Measurements from ENCODE around the gene PDIK1L. TPM values are rescaled to one million over a fixed set of nuclear protein-coding genes. Genes with fewer than 3 reads are reported as not detected.

Gene PDIK1L
- total and polyA plus RNA-seq, 2 of the 8 experiments (the other 6 are each of a cell fraction or from before 2014, with no cell fraction given), result 0.95 to 4.5 TPM

DNA sequence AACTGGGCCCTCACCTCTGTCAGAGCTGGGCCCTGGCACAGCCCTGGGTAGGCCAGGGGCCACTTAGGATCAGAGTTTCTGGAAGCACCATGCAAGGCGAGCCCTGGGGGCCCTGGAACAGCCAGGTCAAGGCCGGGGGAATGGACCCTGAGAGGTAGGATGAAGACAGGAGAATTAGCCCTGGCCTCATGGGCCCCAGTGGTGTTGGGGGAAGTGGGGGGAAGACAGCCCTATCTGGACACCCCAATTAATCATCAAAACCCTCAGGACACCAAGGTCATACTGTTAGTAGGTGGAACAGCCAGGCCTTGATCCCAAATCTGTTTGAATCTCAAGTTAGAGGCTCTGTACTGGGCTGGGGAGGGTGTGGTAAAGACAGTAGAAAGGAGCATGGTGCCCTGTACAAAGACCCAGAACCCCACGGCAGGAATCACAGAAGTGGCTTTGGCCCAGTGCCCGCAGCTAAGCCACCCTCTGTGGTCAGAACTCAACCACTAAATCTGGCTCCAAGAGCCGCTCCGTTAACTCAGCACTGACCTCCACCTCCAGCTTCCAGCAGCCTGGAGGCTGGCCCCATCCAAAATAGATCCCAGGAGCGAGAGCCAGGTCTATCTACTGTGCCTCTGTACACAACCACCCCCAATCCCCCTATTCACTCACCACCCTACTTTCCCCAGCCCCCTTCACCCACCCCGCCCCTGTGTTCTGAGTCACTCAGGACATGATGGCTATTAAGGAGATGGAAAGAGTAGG lies 30.2 kb upstream of the PDIK1L start:
- FAIRE-seq (no peak), DNase-seq (ENCODE audit: low read depth in 1 of 2, low spot score in 2 of 2) (no peak)
- TF ChIP-seq SRF (IDR thresholded peaks at IDR 0.05; ENCODE audit: low read depth, low read length), result no peak
- no peak for TF ChIP-seq SP1 (IDR thresholded peaks at IDR 0.05; ENCODE audit: low read depth, low read length)
- no peak for TF ChIP-seq KDM1A (IDR thresholded peaks at IDR 0.05; ENCODE audit: borderline replicate concordance, low read length)
- TF ChIP-seq CTBP2 (IDR thresholded peaks at IDR 0.05; ENCODE audit: borderline replicate concordance, insufficient read depth, insufficient read length, low read length), result no peak
- no peak for TF ChIP-seq FOSL1 (IDR thresholded peaks at IDR 0.05; ENCODE audit: insufficient read depth, low read depth, low read length)
- no peak for TF ChIP-seq SIX5 (IDR thresholded peaks at IDR 0.05; ENCODE audit: low read depth, low read length)
- no peak overlapping the region for H3K56ac ChIP-seq (replicated peaks; ENCODE audit: insufficient read length, low read depth, low read length)
- no peak overlapping the region for H3K18ac ChIP-seq (ENCODE audit: extremely low read depth, low read length)
- no peaks in the 10 kb centered on the region; a peak in 1 of 7 replicates for H3K27me3 ChIP-seq (replicated peaks in 1 of 4; ENCODE audit: control insufficient read depth in 3 of 4, extremely low read depth in 1 of 4, insufficient read depth in 3 of 4, low read length in 3 of 4)
- no peak overlapping the region for H2BK12ac ChIP-seq (ENCODE audit: low read depth, low read length)
- no peak overlapping the region for H3K9ac ChIP-seq (replicated peaks in 1 of 4; ENCODE audit: extremely low read depth in 1 of 4, low read depth in 3 of 4, low read length in 3 of 4)
- no peak overlapping the region for H2BK5ac ChIP-seq (ENCODE audit: low read depth, low read length)
- H2AFZ ChIP-seq (ENCODE audit: low read length), result 0 out of 2 replicates have a peak overlapping the region, but pooled peaks have one; percentile 0
- no peak overlapping the region for H2AK5ac ChIP-seq (ENCODE audit: low read depth, low read length)
- no peak overlapping the region for H4K91ac ChIP-seq (replicated peaks; ENCODE audit: insufficient read length, low read length)
- H2BK15ac ChIP-seq (ENCODE audit: low read length), result no peak overlapping the region
- H3K79me2 ChIP-seq (ENCODE audit: control insufficient read depth in 1 of 2, insufficient read depth in 2 of 2, low read length in 2 of 2), result no peaks in the 10 kb centered on the region
- no peak overlapping the region for H3K4me2 ChIP-seq (ENCODE audit: insufficient read depth in 1 of 2, low read depth in 2 of 2, low read length in 2 of 2)
- no peak overlapping the region for H2BK20ac ChIP-seq (ENCODE audit: low read length)
- no peaks in the 10 kb centered on the region for H3K36me3 ChIP-seq (ENCODE audit: control insufficient read depth in 2 of 4, insufficient read depth in 4 of 4, low read length in 3 of 4)
- no peak overlapping the region for H3K14ac ChIP-seq (ENCODE audit: insufficient read length)
- H3K4ac ChIP-seq (replicated peaks; ENCODE audit: insufficient read length, low read depth, low read length), result no peak overlapping the region
- 0 out of 2 replicates have a peak overlapping the region, but pooled peaks have one; percentile 17 for H4K8ac ChIP-seq (ENCODE audit: extremely low read depth, insufficient read depth, low read length)
- H2BK120ac ChIP-seq (replicated peaks; ENCODE audit: low read depth, low read length), result no peak overlapping the region
- H4K20me1 ChIP-seq (replicated peaks in 1 of 2; ENCODE audit: control insufficient read depth in 1 of 2, insufficient read depth in 2 of 2, low read length in 2 of 2), result no peaks in the 10 kb centered on the region
- no peak overlapping the region for H3K4me3 ChIP-seq (ENCODE audit: extremely low read depth in 1 of 4, insufficient read depth in 2 of 4, low read depth in 3 of 4, low read length in 4 of 4)
- POLR2A ChIA-PET (ENCODE audit: partially characterized antibody), result no interaction called here
- H3K27ac ChIP-seq (ENCODE audit: low read depth, low read length), result no peak overlapping the region
- WGBS, 2 experiments (ENCODE audit: extremely low coverage in 1 of 2, insufficient coverage in 1 of 2, insufficient read length in 1 of 2, insufficient replicate concordance in 2 of 2, low coverage in 1 of 2, low lambda C conversion rate in 2 of 2, missing lambda C conversion rate in 1 of 2), result 88% methylated on average over 8 of the region's 8 CpGs; no CpG with 5 or more reads in 1 of the 2 experiments
- no peaks in the 10 kb centered on the region for H3K79me1 ChIP-seq (ENCODE audit: low read depth, low read length)
- CTCF ChIA-PET (ENCODE audit: partially characterized antibody), result no interaction called here
- H3K23ac ChIP-seq (ENCODE audit: insufficient read length), result no peak overlapping the region
- peaks cover 0 to 9% (median 6%) of the 10 kb centered on the region in 4 experiments; a peak in 4 of 7 replicates for H3K4me1 ChIP-seq (replicated peaks in 1 of 4; ENCODE audit: control insufficient read depth in 3 of 4, insufficient read depth in 4 of 4, low read length in 3 of 4)
- H4K5ac ChIP-seq (ENCODE audit: insufficient read length, low read depth, low read length), result no peak overlapping the region
- no peaks in the 10 kb centered on the region for H3K23me2 ChIP-seq (ENCODE audit: low read depth, low read length)
- H3K9me3 ChIP-seq (ENCODE audit: insufficient read depth in 2 of 2, low read depth in 1 of 2, low read length in 1 of 2), result no peaks in the 10 kb centered on the region
